GM04504 (cell line): ENCODE measurements around the gene PAGE4.

Experiments
- DNase-seq: peaks from one replicate; pipeline ENCODE4 v3.0.0-alpha.2; 2012; ENCODE audit warnings: low read depth

Gene PAGE4, protein sequence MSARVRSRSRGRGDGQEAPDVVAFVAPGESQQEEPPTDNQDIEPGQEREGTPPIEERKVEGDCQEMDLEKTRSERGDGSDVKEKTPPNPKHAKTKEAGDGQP

DNA sequence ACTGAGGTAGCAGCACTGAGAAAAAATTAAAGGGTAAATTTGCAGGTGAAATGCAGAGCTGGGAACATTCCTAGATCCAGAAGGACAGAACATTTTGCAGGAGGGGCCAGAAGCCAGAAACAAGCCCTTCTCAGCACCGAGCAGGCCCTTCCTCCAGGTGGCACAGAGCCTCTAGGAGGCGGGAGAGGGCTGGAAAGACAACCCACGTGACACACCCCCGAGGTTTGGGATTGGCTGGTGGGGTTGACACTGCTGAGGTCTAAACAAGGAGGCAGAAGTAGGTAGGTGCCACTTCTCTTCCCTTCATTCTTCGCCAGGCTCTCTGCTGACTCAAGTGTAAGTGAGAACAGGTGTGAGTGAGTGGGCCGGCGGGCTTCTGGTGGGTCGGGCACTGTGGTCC lies at the start of gene PAGE4:
TSS of gene PAGE4 (plus strand) at position 288 of the 400 bp plus-strand sequence. CDS start 1,126 bp downstream, outside the sequence.
- no peak for DNase-seq

DNA sequence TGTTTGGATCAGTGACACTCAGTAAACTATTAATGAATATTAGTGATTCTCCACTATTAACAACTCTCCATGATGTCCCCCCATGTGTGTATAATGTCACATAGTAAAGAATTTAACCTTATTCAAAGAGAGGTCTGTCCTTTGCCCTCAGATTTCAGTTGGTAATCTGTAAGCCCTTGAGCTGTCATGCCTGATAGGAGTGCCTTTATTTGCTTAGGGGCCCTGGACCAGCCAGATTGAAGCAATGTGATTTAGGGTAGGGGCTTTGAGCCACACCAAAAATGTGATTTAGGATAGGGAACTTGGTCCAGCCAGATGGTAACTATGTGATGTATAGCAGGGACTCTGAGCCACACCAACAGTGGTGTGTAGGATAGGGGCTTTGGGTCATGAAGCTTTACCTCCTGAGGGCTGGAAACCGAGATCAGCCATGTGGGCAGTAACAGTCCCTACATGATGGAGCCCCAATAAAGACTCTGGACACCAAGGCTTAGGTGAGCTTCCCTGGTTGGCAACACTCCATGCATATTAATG lies 44.3 kb upstream of the PAGE4 start:
- no peak for DNase-seq

DNA sequence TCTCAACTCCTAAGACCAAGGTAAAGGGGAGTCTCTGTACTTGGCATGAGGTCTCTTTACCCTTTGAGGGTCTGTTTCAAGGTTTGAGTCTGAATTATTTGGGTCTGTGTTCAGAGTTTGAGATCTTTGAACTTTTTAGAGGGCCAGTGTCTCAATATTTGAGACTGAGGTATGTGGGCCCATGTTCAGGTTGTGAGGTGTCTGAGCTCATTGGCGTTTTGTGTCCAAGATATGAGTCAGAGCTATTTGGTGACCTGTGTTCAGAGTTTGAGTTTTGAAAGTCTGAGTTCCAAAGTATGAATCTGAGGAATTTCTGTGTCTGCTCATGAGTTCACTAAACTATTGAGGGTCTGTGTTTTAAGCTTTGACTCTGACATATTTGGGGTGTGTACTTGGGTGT lies 36.7 kb upstream of the PAGE4 start:
- no peak for DNase-seq

DNA sequence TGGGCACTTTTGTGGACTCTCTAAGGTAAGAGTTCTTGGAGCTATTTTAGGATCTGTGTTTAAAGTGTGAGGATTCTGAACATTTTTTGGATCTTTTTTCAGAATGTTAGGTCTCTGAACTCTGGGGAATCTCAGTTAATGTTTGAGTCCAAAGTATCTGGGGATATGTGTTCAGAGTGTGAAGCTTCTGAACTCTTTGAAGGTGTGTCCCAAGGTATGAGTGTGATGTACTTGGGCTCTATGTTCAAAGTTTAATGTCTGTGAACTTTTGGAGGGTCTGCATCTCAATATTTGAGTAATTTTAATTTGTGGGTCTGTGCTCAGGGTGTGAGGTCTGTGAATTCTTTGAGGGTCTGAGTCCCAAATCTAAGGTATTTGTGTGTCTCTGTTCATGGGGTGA lies 35.4 kb upstream of the PAGE4 start:
- no peak for DNase-seq

DNA sequence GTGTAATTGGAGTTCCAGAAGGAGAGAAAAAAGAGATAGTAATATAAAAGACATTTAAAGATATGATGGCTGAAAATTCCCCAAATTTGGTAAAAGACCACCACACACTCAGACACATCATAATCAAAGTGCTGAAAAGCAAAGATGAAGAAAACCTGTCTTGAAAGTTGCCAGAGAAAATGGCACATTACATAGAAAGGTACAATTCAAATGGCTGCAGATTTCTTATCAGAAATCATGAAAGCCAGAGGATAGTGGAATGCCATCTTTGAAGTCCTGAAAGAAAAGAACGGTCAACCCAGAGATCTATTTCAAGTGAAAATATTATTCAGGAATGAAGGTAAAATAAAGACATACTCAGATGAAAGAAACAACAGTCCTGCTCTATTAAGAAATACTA lies 29.3 kb upstream of the PAGE4 start:
- DNase-seq, result no peak

DNA sequence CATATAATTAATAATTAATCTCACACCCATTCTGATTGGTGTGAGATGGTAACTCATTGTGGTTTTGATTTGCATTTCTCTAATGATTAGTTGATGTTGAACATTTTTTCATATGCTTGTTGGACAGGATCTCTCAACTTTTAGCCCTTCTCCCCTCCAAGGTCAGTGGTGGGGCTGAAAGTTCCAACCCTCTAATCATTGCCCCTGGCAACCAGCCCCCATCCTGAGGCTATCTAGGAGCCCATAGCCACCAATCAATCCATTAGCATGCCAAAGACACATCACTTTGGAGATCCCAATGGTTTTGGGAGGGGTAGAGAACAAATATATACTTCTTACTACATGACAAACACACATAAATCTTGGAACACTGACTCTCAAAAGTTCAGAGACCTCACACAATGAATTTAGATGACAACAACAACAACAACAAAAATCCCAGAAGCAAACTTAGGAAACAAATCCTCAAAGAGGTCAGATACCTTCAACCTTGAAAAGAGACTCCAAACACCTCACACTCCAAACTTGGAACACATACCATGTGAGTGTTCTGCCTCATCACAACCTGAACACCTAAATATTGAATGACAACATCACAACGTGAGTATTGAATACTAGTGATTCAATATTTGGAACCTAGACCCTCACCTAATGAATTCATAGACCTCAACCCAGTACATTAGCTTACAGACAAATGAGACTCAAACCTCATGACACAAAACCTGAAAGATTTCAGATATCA lies 19.0 kb upstream of the PAGE4 start:
- no peak for DNase-seq

DNA sequence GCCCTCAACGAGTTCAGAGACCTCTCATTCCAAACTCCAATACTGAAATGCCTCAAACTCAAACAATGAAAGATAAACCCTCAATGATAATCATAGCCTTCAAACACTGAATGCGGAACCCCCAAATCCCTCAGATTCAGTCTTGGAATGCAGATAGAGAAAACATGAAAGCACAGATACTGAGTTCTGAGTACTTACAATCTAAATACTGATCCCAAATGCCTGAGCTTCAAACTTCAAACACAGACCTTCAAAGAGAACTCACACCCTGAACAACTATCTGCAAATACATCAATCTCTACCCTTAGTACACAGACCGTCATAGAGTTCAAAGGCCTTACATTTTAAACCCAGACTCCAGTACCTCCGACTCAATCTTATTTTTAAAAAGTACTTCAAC lies 16.9 kb upstream of the PAGE4 start:
- no peak for DNase-seq

DNA sequence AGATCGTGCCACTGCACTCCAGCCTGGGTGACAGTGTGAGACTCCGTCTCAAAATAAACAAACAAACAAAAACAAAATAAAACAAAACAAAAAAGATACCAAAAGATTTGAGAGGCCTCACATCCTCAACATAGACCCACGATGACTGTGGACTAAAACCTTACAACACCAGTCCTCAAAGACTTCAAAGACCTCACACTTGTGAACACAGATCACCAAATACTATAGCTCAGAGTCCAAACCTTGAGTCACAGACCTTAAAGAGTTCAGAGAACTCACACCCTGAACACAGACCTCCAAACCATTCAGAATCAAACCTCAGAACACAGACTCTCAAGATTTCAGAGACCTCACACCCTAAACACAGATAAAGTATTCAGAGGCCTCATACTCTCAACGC lies 12.7 kb upstream of the PAGE4 start:
- DNase-seq, result no peak

DNA sequence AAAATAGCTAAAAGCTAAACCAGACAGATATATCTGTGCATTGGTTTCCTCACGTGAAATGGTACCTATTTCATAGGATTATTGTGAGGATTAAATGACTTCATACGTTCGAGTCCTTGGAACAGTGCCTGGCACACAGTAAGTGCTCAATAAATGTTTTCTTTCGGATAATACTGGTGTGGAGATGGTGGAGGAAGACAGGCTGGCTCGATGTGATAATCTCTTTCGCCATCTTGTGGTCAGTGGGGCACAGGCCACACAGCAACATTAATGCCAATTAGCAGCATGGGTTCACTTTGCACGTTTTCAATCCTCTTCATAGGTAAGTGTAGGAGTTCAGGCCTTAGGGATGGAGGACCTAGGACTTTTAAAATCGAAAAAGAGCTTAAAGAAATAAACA lies 9.3 kb downstream of the PAGE4 start:
- DNase-seq, result peak; percentile 3

DNA sequence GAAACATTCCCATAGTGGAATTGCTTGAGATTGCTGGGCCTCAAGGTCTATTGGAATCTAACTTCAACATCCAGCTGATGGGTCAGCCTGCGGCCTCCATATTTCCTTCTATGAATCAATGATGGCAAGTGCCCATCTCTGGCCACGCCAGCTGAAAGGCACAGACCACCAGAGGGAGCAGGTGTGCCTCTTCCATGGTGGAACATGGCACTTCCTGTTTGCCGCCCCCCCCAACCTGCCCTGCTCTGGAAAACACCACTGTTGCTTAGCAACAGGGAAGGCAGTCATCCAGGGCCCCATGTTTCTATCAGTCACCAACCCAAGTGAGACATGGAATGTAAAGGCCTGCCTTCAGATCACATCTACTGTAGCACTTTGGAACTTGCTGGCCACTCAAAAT lies 11.6 kb downstream of the PAGE4 start:
- peak; percentile 19 for DNase-seq

DNA sequence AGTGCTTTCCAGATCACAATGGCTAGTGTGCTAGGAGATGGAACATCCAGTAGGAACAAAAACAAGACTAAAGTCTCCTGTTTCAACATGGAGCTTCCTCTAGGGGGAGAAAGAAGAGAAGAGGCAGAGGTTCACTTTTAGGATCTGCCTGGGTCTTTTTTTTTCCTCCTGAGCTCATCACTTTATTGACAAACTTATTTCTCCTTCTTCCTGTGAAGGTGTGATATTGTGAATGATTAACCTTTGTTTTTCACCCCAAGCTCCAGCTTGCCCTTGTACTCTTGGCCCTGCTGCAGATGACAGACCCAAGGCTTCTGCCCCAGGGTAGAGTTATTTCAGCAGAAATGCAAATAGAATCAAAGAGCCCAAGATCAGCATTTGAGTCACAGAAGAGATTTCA lies 13.5 kb downstream of the PAGE4 start:
- DNase-seq, result no peak

DNA sequence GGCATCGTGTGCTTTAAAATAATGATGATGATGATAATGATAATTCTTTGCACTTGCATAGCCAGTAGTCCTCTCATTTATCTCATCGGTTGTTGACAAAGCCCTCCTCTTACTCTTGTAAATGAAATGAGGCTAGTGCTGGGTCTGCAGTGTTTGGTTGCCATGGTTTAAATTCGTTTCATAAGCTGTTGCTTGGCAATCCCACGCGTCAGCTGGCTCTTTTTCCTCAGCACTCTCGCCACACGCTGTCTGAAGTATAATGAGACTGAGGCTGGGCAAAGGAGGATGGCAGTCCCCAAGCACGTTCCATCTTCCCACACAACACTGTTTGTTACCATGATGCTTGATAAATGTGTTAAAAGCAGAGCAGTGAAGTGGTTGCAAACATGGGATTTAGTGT lies 15.5 kb downstream of the PAGE4 start:
- DNase-seq, result no peak

DNA sequence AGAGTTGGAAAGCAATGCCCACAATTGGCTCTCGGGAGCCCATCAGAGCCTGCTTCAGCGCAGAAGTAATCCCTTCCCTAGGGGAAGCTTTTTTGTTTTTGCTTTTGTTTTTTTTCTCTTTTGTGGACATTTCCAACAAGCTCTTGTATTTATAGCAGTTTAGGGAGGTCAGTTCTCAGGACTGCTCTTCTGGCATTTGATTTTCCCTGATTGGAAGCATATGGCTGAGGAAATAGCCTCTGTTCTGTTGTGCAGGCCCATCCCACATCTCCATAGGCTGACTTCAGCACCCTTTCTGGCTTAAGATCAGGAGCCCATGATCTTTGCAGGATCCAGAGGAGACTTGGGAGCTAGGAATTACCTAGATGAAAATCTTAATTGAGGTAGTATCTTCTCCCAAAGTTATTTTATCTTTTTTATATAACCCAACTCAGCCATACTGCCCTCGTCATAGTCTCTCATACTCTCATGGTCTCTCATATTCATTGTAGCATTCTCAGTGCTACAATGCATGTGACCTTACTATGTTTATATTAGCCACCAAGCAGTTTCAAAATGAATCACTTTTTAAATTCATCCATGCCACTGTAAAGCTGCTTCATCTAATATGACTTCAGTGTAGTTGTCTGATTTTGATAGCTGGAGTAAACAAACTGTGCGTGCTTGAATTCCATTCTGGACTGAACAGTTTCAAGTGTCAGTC lies 16.7 kb downstream of the PAGE4 start:
- DNase-seq, result no peak

DNA sequence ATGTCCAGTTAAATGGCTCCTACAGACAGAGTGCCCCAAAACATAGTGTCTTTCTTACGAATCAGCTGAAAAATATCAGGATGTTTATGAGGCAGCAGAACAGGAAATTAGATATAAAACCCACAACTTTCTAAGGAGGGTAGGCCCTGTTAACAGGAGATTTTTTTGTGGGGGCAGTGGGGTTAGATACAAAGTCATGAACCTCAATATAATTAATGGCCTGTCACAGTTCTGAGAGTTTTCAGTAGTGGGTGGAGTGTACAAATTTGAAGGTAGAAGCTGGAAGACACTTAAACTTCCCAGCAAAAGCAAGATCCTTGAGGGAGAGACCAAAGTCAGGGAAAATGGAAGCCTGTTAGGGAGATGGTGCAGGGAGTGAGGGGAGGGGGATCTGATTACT lies 17.4 kb downstream of the PAGE4 start:
- no peak for DNase-seq

DNA sequence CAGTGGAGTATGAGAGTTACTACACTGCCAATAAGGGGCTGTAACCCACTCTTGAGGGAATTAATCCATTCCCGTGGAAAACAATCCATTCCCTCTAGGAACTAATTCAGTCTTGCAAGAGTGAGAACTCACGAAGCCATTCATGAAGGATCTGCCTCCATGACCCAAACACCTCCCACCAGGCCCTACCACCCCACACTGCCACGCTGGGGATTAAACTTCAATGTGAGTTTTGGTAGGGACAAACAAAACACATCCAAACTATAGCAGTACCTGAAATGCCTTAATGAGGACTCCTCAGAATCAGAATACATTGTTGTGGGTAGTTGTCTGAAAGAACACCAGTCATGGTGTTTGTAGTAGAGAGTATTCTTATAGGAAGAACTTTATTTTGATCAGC lies 19.2 kb downstream of the PAGE4 start:
- no peak for DNase-seq

DNA sequence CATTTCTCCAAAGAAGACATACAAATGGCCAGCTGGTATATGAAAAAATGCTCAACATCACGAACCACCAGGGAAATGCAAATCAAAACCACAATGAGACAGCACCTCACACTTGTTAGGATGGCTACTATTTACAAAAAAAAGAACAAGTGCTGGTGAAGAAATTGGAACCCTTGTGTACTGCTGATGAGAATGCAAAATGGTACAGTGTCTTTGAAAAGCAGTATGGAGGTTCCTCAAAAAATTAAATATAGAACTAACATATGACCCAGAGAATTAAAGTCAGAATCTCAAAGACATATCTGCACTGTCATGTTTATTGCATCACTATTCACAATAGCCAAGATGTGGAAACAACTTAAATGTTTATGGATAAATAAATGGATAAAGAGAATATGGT lies 20.9 kb downstream of the PAGE4 start:
- no peak for DNase-seq

DNA sequence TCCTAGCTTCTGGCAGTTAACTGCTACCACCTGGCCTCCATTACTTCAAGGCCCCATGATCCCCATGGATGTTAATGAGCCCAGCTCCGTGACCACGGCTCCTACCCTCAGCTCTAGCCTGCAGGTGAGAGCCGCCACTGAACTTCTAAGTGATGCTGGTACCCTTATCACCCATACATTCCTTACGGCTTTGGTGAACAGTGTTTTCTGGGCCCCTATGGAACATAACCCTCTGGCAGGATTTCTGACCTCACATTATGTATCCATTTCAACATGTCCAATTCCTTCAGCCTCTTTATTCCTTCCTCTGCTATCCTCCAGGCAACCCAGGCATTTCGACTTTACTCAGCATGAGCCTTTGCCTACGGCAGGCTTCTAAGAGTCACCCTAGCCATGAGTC lies 24.6 kb downstream of the PAGE4 start:
- no peak for DNase-seq

DNA sequence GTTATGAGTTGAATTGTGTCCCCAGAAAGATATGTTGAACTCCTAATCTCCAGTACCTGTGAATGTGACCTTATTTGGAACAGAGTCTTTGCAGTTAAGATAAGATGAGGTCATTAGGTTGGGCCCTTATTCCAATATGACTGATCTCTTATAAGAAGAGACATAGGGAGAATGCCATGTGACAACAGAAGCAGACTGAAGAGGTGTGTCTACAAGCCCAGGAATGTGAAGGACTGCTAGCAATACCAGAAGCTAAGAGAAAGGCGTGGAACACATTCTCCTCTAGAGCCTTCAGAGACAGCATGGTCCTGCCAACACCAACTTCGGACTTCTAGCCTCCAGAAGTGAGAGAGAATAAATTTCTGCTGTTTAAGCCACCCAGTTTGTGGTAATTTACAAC lies 27.7 kb downstream of the PAGE4 start:
- no peak for DNase-seq

DNA sequence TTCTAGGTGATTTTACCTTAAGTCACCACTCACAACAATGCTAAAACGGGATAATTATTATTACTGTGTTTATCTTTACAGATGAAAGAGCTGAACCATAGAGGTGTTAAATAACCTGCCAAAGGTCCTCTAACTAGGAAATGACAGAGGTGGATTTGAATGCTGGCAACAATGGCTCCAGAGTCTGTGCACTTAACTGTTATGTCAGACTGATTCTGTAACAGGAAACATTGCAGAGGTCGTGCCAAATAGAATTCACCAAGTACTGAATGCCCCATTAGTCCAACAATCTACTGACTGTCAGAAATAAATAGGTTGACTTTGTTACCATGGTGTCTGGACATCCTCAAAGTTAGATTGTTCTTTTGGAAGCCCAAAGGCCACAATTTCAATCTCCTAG lies 29.2 kb downstream of the PAGE4 start:
- DNase-seq, result no peak

DNA sequence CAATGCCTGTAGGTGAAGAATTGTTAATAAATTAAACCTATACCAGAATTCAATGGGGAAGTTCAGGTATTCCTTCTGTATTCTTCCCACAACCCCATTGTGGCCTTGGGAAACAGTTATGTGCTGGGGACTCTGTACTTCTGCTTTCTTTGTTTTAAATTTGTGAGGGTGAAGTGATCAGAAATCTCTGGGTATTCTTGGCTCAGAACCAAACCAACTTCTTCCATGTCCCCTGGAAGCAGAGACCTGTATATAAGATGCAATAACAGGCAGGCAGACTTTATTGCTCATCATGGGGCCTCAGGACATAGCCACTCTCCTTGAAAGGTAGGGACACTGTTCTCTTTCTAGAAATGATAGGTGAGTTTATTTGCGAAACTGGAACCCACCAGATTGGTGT lies 30.4 kb downstream of the PAGE4 start:
- no peak for DNase-seq

DNA sequence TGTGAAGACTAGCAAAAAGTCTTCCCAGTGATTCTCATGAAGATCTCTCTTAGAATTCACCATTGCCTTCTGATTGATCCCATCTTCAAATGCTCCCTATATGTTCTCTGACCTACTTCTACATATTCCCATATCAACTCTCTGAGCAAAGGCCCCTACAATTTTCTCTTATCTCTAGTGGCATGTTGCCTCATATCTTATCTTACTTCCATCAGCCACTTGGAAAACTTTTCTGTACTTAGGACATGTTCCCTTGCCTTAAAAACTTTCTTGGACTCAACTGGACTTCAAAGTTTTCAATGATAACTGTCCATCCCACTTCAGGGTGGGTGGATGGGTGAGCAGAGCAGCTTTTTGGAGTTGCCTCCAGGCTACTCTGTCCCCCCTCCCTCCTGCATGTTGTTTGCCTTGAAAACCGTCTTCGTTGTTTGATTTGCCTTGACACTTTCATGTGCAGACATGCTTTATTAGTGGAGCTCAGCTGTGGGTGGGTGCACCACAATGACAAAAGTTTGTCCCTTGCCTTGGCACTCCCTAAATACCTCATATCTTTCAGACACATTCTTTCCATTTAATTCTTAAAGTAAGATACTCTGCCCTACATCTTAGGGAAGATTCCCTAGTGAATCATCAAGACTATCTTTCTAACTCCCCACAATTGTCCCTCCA lies 31.9 kb downstream of the PAGE4 start:
- no peak for DNase-seq

DNA sequence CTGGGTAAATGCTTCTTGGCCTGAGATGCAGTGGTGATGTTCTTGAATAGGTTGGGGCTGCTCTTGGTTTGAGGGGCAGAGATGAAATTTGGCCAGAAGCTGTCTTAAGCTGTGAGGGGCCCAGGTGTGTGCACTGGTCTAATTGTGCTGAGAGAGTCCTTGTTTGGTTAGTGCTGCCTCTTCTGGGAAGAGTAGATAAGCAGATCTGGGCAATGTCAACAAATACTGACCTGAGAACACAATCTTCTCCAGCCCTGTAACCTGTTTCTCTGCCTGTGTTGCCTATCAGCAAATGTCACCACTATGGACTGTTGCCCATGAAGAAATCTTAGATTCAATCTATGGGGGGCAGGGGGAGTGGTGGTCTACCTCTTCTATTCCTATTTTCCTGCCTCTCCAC lies 33.0 kb downstream of the PAGE4 start:
- no peak for DNase-seq

DNA sequence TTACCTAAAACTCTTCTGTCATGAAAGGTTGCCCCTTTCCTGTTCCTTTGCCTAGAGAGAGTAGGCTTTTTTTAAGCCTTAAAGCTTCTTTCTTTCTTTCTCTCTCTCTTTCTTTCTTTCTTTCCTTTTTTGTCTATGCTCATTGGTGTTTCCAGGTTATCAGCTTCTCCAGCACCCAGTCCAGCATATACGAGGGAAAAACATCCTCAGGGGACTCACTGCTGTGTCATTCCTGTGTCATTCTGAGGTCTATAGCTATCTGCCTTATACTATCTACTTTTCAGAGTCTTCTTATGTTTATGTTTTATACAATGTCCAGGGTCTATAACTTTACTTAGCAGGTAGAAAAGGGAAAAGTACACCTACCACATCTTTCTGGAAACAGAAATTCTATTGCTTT lies 39.6 kb downstream of the PAGE4 start:
- DNase-seq, result no peak
